Endothelial cell of hepatic sinusoid (primary cell): ENCODE data around the gene ETV6.

ENCODE experiments used
- in situ Hi-C: cut with HindIII; loops from 2 replicates; pipeline ENCODE4 v1.10.0; 2017; ENCODE audit warnings: low sequenced_read_pairs

ETV6 gene

DNA sequence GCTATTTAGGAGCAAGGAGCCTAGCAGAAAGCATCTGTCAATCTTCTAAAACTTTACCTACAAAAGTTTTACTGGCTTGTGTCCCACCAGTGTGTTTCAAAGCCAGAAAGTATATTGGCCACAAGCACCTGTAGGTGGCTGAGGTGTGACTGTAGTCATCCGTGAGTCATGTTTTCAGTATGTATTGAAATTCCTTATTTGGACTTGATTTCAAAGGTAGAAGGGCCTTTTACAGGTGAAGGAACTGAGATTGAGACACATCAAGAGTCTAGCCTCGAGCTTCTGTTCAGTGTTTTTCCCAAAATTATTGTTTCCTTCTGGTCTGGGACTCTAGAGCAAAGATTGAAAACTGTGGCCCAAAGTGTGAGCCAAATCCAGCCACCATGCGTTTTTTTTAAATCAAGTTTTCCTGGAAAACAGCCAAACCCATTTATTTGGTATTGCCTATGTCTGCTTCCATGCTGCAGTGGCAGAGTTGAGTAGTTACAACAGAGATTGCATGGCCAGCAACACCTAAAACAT lies 226.0 kb downstream of the ETV6 start:
- in situ Hi-C loops = loop anchor here (5.0 kb wide), 1 partner anchor 42 kb away; no protein-coding TSS in a partner anchor

DNA sequence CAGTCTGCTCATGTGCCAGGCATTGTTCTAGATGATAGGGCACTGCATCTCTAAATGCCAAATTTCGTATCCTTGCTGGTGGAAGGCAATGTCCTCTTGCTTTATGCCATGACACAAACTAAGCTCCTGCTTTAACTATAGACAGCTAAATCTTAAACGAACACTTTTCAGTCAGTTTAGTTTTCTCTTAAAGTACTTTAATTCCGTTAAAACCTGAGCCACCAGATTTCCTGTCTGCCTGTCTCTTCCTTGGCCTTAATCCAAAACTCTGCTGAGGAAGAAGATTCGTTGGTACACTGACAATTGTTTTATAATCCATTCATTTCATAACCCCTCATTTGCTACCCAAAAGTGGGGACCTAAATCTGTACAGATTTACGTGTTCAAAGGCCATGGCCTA lies 226.8 kb downstream of the ETV6 start:
- in situ Hi-C loops = loop anchor here (5.0 kb wide), 1 partner anchor 41 kb away; no protein-coding TSS in a partner anchor

DNA sequence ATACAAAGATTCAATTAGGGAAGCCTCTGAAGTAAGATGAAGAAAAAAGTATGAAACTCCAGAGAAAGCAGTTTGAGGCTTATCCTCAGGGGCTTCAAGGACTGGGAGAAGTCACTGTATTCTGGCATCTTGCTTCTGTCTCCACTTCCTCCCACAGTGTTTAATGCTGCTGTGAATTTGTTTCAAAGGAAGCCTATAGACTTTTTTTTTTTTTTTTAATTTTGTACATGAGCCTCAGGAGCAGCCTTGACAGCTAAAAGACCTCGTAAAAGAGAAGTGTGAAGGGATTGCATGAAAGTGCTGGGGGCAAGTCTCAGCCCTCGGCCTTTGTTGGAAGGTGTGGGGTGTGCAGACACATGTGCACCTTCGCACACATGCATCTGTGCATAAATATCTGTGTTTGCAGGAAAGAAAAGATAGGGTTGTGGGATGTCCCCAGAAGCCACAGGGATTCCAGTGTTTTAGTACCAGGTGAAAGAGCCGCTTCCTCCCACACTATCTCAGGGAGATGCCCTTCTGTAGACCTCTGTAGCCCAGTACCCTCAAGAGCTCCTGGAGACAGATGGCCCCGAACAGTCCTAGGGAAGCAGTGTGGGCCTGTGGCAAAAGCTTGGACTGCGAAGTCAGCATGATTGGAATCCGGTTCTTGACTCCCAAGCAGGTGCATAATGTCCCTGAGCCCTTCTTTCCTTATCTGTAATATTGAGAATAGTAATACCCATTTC lies 227.8 kb downstream of the ETV6 start:
- in situ Hi-C loops = loop anchor here (5.0 kb wide), 1 partner anchor 40 kb away; no protein-coding TSS in a partner anchor

DNA sequence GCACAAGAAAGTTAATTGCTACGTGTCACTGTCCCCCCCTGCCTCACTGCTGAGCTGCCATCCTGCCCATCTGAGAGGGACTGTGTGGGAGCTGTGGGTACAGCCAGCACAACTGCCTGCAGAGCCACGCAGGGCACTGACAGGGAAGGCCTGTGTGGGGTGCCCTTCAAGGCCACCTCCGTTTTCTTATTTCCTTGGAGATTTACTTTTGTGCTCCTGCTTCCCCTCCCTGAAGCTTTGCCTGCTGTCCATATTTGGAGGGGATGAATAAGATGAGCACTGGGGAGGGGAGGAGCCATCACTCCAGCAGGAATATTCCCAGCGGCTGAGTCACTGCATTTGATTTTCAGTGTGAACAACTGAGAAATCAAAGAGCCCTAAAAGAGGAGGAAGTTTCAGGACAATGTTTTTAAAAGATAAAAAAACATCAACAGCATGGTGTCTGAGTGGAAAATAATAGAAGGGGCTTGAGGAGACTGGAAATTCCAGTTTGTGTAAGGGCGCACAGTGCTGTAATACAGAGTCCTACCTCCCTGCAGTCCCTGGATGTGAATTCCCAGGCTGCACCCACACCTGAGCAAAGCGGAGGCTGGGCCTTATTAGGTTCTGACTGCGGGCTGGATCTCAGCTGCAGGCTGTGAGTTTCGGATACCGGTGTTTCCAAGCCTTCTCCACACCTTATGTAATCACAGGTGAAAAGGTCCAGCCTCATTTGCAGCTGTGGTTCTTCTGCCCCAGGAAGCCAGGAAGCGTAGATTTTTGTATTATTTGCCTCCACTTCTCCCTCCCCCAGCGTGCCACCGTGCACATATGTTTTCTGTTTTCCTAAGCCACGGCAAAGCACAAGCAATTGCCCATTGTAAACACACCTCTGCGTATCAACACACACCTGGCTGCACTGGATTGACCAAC lies 228.7 kb downstream of the ETV6 start:
- in situ Hi-C loops = loop anchor here (5.0 kb wide), 1 partner anchor 39 kb away; no protein-coding TSS in a partner anchor

DNA sequence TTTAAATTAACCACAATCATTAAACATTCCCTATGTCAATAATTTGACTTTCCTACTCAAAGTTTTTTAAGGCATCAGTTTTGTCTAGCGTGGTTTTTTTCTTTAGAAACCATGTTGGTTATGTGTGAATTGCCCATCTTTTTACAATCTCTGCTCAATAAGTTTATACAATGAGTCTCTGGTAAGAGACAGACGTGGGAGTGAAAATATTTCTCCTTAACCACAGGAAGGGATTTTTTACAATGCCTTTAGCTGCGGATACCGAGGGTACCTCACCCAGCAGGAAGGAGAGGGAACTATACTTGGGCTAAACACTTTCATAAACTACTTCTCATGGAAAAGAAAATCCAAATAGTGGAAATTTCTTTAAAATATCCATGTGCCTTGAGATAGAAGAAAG lies 229.8 kb downstream of the ETV6 start:
- in situ Hi-C loops = loop anchor here (5.0 kb wide), 1 partner anchor 38 kb away; no protein-coding TSS in a partner anchor

DNA sequence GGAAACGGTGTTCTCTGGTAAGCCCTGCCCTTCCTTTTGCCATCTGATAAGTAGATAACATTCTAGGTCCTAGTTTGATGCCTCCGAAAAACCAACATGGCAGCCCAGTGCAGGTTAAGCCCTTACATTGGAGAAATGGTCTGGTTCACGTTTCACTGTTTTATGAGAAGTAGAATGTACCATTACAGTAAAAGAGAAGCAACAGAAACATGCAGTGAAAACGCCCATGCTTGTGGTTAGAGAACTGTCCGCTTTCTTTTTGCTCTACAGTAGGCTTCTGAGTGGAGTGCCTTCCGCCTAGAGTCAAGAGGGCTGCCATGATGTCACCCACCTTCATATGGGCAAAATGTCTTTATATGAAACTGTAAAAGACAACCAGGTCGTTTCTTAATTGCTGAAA lies 230.9 kb downstream of the ETV6 start:
- in situ Hi-C loops = no loop called here

DNA sequence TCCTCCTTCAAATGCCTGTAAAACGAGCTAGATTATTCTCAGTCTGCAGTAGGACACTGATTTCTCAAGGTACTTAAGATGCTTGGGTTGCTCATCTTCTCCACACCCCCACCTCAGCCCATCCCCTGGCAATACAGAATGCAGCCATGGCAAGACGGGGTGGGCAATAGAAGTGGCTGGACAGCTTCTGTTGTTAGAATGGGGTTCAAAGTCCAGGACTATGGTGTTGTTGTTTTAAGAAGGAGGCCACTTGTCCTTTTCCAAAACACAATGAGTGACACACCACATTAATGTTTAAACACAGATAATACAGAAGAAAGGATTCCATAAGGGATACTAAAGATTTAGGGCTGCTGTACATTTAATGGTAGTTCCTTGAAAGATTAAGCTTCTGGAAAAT lies 232.4 kb downstream of the ETV6 start:
- in situ Hi-C loops = no loop called here

DNA sequence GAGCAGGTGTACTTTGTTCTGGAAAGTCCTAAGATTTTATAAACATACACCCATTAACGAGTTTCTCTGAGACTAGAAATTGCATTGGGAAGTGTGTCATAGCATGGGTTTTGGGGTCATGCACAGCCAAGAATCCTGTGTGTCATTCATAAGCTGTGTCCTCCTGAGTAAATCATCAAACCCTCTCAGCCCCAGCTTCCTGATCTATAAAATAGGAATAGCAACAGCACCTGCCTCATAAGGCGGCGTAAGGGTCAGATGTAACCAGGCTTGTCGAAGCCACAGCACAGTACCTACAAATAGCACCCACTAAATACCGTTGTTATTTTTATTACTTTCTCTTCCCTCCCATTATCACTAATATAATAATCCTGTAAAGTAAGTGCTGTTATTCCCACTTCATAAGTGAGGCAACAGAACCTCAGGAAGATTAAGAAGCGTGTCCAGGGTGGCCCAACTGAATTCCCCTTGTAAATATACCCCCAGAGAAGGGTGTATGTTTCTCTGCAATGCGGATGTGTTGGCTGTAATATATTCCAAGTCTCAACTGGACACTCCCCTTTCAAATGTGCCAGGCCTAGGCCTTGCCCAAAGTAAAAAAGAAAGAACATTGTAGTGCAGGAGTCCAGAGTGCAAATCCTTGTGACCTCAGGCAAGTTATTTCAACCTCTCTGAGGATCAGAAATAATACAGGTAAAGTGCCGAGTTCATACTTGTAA lies 233.0 kb downstream of the ETV6 start:
- in situ Hi-C loops = no loop called here

DNA sequence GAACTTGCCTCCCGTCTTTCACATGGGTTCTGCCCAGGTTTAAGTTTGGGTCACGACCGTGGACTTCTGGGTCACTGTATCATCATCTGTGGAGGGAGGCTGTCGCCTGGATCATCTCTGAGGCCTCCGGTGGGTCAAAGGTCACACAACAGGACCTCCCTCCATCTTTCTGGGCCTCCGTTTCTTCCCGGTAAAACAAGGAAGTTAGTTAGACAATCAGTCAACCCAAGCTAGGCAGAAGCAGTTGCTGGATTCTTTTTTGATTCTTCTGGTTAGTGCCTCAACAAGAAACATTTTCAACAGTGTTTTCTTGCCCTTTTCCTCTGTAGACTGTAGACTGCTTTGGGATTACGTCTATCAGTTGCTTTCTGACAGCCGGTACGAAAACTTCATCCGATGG lies 234.6 kb downstream of the ETV6 start:
- in situ Hi-C loops = no loop called here

DNA sequence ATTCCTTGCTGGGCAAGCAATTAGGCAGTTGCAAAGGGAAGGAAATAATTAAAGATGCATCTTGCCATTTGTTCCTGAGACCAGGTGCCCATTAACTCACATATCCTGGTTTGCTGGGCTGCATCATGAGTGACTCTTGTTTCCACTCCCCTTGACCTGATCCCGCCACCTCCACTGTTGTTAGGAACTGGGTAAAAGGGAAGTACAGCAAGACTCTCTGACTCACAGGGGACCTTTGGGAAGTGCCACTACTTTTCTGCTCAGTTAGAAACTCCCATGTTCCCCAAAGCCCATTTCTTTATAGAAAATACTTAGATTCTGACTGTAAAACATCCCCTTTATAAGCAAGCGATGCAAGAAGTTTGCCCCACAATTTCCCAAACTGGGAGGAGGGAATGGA lies 235.2 kb downstream of the ETV6 start:
- in situ Hi-C loops = no loop called here

DNA sequence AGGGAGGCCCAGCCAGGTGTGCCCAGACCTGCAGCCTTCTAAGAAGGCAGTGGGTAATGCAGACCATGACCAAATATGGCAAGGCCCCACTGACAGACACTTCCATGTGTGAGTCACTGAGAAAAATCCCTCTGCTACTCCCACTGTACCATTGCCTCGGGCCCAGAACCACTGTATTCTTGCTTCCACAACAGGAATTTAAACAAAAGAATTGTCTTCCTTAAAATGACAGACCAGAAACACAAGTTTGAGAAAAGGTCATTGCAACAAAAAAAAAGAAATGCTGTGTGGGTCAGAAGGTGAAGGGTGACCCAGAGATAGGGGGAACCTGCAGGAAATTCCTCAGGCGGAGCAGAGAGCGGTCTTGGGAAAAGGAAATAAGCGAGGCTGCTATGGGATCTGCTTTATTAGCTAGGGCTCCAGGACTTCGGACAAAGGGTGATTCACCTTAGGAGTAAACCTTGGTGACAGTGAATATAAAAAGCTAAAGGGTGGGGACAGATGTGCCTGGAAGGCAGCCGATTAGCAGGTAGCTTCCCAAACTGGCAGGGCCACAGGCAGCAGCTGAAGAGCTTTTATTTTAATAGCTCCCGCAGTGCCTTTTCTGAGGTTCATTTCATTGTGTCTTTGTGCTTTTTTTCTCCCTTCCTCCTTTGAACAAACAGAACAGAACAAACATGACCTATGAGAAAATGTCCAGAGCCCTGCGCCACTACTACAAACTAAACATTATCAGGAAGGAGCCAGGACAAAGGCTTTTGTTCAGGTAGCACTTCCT lies 236.0 kb downstream of the ETV6 start:
- in situ Hi-C loops = no loop called here

DNA sequence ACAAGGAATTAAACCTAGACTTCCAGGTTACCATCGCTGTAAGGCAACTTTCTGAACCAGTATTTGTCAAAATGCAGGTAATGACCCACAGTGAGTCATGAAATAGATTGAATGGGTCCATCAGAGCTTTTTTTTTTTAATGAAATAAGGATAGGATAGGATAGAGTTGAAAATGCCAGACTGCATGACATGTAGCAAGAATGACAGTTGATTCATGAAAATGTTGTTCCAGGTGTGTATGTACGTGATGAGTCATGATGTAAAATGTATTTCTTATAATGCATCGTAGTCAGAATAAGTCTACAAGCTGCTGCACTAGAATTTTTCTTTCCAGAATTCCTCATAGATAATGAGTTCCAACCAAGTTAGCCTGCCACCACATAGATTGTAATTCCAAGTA lies 236.9 kb downstream of the ETV6 start:
- in situ Hi-C loops = no loop called here

DNA sequence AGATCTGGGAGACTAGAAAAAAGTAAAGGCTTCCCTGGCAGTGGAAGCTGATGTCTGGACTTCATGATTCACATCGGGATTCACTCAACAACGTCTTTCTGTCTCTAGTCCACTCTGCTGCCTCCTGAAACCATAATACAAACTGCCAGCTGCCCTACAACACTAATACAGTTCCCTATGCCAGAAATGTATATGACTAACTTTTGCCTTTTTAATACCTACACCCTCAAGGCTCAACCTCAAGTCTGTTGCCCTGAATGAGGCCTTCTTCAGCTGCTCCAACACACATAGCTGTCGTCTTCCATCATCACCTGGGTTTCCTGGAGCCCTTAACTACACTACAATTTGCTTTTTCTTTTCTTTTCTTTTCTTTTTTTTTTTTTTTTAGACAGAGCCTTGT lies 238.6 kb downstream of the ETV6 start:
- in situ Hi-C loops = no loop called here

DNA sequence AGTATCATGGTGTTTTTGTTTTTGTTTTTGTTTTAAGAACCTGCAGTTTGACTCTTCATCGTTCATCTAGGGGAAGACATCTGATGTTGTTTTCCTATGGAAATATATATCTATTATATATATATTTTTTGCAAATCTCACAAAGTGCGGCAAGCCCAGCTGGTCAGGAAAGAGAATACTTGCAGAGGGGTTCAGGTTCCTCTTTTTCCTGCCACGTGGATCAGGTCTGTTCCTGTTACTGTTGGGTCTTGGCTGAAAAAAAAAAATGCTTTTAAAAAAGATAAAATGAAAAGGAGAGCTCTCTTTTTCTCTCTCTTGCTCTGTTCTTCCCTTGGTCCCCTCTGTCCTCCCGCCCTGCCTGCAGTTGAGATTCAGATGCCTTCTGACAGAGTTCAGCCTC lies 241.9 kb downstream of the ETV6 start:
- in situ Hi-C loops = no loop called here

DNA sequence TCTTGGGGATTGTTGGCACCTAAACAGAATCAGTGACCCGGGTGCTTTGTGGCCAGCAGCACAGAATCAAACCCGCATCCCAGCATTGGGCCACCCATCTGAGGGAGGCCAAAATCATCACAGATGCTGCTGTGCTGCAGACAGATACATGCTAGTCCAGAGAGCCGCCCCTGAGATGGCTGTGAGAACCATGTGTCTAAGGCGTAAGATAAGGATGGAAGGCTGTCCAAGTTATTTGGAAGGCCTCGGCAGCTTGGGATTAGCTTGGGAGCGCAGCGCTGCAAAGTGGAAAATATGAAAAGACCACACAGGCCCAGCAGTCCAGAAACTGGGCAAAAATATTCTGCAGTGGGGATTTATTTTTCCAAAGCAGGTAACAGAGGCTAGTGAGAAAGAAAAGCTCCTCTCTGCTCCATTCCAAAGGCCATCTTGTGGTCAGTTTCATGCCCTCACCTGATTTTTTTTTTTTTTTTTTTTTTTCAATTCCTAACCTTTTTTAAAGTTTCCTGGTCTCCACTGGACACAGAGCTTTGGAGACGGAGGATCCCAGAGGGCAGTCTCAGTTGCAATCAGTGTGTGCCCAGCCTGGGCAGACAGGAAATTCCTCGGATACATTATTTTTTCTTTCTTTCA lies 242.4 kb downstream of the ETV6 start:
- in situ Hi-C loops = no loop called here

DNA sequence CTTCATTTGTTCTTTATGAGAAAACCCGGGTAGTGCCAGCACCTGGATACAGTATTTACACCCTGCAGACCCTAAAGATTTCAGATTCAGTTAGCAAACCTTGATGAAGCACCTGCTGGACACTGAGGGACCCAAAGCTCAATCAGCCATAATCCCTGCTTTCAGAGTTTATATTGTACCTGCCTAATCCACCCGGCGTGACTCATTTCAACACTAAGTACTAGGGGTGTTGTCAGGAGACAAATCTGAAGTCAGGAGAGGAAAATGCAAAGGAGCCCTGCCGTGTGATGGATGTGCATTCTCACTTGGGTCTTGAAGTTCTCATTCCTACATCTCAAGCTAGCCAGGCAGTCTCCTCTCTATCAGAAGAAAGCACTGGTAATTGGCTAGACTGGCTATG lies 244.5 kb downstream of the ETV6 start:
- in situ Hi-C loops = no loop called here

DNA sequence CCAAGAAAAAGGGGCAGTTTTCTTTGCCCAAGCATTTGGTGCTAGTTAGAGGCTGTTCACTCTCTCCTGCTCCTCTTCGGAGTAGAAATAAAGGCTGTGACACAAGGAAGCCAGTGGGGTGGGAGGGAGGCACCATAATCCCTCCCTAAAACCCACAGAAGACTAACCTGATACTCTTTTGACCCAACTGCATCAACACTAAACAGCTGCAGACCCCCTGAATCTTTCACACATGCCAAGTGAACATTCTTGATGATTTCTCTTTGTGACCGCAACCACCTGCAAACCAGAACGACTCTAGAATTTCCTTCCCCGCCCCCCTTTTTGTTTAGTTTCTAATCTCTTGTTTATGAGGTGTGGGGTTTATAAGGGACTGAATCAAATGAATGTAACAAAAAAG lies 245.4 kb downstream of the ETV6 start:
- in situ Hi-C loops = no loop called here

DNA sequence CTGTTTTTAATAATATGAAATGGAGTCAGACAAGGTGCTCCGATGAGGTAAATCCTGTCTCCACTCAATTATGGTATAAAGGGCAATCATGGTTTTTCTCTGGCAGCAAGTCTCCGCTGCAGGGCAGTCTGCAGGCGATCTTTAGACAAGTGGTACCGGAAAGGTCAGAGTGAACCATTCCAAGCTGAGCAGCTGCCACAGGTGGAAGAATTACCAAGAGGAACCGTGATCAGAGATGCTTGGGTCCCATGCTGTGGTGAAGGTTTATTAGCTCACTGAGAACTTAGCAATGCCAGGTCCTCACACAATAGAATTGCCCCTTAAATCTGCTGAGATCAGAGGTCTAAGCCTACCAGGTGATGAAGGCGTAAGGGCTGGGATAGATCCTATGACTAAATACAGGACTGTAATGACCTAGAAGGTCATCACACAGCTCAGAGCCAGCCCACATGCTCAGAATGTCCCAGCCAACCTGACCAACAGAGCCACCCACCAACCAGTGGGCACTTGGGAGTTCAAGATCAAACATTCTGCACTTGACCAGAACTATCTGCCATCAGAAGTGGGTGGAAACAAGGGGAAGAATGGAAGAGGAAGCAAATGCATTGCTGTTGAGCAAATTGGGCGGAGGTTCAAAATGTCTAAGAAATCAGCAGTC lies 246.1 kb downstream of the ETV6 start:
- in situ Hi-C loops = no loop called here

DNA sequence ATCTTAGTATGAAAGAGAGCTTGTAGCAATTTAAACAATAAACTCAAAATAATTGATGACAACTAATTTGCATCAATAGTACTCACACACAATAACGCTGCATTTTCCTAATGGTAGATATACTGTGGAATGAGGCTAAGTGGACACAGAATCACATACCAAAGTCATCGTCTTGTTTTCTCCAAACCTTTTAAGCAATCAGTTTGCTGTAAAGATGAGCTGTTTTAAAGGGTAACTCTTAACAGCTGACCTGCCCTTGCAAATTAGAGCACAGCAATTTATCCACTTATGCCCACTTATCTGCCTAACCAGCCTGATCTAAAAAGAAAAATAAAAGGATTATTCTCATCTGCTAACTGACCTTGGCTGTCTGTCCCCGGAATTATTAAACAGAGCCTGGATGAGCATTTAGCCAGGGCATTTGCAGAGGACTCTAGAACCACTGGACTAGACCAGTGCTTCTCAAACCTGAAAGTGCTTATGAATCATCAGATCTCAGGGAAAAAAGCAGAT lies 247.0 kb downstream of the ETV6 start:
- in situ Hi-C loops = no loop called here
